ENCODE data around the gene PRDM15.
A peak's percentile ranks its signal among the peaks of the same experiment; 100 is the strongest.

PRDM15 gene

DNA sequence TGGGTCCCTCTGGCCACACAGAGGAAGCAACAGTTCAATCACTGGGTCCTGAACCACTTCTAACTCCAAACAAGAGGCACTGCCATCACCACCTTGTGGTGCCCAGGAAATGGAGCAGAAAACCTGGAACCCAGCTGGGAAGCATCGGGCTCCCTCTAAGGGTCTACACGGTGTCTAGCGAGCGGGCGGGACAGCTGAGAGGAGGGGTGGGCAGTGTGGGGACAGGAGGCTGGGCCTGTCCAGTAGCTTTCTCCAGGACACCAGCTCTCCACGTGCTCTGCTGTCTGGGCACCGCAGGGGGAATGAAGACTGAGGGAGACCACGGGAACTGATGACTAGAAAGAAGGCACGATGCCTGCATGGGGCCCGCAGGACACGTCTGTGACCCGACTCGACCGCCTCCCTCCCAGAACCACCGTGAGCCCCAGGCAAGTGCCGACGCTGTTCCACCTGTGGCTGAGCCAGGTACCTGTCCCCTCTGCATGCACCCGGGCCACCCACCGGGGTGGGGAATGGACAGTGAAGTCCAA is 5.4 kb upstream of the PRDM15 start:
- Mint-ChIP-seq H3K36me3 (ENCODE audit: low read depth) (peaks cover 4% of the 10 kb centered on the region), H3K9me3 (no peaks in the 10 kb centered on the region), H3K27me3 (ENCODE audit: low read depth) (peaks cover 8% of the 10 kb centered on the region), H3K27ac (no peak overlapping the region), H3K4me1 (ENCODE audit: low read depth) (peaks cover 6% of the 10 kb centered on the region), H3K4me3 (no peak overlapping the region)

DNA sequence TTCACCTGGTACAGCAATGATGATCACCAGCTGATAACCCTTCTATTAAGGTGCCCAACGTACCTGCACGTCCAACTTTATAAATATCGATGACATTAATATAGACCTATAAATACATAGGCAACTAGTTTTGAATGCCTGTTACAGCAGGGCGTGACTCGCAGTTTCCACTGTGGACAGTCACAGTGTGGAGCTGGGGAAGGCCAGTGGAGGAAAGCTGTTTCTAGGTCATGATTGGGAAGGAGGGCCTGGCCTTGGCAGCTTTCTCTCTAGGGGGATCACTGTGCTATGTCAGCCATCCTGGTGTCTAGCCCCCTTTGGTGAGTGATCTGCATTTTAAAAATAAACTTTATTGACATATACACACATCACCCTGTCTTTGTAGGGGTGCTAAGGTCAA is 4.4 kb upstream of the PRDM15 start:
- Mint-ChIP-seq H3K36me3 (ENCODE audit: low read depth) (peaks cover 4% of the 10 kb centered on the region), H3K27ac (no peak overlapping the region), H3K4me3 (no peak overlapping the region), H3K4me1 (ENCODE audit: low read depth) (peaks cover 6% of the 10 kb centered on the region), H3K9me3 (no peaks in the 10 kb centered on the region), H3K27me3 (ENCODE audit: low read depth) (peaks cover 8% of the 10 kb centered on the region)

DNA sequence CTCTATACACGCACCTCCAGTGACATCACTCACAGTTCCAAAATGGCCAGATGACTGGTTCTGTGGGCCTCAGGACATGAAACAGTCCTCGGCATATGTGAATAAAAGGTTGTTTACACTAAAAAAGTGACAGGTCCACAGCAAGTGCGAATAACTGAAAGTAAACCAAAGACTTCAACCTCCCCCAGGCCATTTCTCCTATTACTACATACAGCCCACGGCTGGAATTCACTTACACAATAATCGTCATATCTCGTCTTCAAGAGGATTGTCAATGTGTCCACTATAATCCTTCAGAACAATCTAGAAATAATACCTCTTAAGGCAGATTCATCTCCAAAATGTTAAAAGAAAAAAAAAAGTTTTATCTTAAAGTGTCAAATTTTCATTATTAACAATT is 1.9 kb upstream of the PRDM15 start:
- H3K36me3 Mint-ChIP-seq (ENCODE audit: low read depth): peaks cover 4% of the 10 kb centered on the region
- peaks cover 18% of the 10 kb centered on the region for H3K4me1 Mint-ChIP-seq (ENCODE audit: low read depth)
- H3K4me3 Mint-ChIP-seq: no peak overlapping the region
- H3K9me3 Mint-ChIP-seq: no peaks in the 10 kb centered on the region
- H3K27ac Mint-ChIP-seq: no peak overlapping the region
- H3K27me3 Mint-ChIP-seq (ENCODE audit: low read depth): peaks cover 8% of the 10 kb centered on the region

DNA sequence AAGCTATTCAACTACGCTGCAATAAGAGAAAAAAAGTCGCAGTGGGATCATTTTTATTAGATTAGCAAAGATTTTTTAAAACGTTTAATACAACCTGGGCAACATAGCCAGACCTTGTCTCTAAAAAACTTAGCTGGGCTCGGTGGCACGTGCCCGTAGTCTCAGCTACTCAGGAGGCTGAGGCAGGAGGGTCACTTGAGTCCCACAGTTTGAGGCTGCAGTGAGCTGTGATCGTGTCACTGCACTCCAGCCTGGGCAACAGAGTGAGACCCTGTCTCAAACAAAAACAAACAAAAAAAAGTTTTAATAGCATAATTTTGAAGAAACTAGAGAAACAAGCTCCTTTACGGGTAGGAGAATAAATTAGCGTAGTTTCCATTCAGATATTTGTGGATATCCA is 1.0 kb upstream of the PRDM15 start:
- Mint-ChIP-seq H3K36me3 (ENCODE audit: low read depth) (peaks cover 4% of the 10 kb centered on the region), H3K27ac (no peak overlapping the region), H3K4me1 (ENCODE audit: low read depth) (peaks cover 18% of the 10 kb centered on the region), H3K4me3 (peak overlapping the region; percentile 90), H3K27me3 (ENCODE audit: low read depth) (peaks cover under 1% of the 10 kb centered on the region), H3K9me3 (no peaks in the 10 kb centered on the region)

DNA sequence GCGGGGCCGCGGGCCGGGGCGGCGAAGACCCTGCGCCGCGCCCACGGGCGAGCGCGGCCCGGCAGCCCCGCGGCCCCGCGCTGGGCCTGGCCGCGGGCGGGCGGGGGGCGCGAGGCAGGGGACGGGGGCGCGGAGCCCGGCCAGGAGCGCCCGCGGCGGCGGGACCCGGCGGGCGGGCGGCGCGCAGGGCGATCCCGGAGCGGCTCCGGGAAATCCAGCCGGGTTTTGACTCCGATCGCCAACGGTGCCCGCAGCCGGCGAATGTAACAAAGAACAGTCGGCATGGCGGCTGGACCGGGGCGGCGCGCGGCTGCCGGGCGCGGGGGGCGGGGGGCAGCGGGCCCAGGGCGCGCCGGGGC is 334 bp downstream of the PRDM15 start:
- Mint-ChIP-seq H3K9me3 (no peaks in the 10 kb centered on the region), H3K27me3 (ENCODE audit: low read depth) (no peaks in the 10 kb centered on the region), H3K4me1 (ENCODE audit: low read depth) (peaks cover 18% of the 10 kb centered on the region), H3K27ac (no peak overlapping the region), H3K36me3 (ENCODE audit: low read depth) (peaks cover 4% of the 10 kb centered on the region), H3K4me3 (no peak overlapping the region)

DNA sequence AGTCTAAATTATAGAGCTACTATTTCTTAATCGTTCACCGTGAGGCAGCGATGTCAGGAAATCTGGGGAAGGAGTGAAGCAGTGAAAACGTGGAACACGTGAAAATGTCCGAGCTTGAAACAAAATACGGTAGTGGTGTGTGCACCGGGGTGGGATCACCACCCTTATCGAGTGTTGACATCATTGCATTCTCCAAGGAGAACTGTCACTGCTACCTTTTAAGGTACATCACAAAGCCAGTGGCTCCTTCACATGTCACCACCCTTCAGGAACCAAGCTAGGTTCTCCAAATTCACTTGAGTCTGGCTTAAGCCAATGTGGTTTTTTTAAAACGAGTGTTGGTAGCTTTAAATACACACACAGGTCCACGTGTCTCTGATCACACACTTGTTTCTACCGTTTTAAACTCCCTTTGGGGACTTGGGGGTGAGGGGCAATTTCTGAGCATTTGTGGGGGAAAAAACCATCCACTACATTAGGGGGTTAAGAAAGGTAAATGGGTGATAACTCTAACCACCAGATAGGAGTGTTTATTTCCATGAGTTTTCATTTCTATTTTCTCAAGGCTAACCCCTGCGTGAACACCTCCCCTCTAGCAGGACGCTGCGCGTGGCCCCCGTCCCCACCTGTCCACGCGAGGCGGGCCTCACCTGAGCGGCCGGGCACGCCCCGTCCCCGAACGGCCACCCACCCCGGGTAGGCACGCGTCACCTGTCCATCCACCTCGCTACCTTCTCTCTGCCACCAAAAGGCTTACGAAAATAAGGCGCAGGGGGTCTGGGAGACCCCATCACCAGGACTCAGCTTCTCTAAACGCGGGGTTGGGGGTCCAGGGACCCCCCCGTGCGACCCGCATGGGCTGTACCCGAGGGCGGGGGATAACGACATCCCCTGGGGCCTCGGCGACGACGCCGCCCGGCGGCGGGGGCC is 978 bp downstream of the PRDM15 start:
- Mint-ChIP-seq H3K36me3 (ENCODE audit: low read depth) (peaks cover 4% of the 10 kb centered on the region), H3K27ac (peak overlapping the region; percentile 79), H3K9me3 (no peaks in the 10 kb centered on the region), H3K4me3 (peak overlapping the region; percentile 86), H3K27me3 (ENCODE audit: low read depth) (no peaks in the 10 kb centered on the region), H3K4me1 (ENCODE audit: low read depth) (peaks cover 18% of the 10 kb centered on the region)

DNA sequence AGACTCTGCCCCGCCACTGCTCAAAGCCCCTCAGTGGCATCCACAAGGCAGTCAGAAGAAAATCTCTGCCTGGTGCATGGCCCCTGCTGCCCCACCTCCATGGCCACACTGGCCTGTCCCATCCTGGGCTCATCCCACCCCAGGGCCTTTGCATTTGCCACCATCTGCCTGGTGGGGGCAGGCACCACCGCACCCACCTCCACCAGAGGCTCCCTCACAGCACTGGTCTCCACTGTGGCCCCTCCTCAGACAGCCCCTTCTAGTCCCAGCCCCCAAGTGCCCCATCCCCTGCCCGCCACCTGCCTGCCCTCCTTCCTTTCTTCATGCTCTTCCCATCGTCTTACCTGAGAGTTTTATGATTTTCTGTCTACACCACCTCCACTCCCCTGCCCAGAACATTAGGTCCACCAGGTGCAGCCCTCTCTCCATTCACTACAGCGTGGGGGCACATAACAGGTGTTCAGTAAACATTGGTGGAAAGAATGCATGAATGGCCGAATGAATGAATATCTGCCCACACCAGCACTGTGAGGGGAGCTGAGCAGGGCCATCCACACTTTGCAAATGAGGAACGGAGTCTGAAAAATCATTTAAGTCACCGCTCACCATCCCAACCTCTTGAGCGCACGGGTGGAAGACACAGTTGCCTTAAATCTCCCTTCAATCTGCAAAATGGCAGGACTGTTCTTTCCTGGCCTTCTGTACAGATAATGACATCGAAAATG is 2.1 kb downstream of the PRDM15 start:
- no peaks in the 10 kb centered on the region for H3K9me3 Mint-ChIP-seq
- H3K27me3 Mint-ChIP-seq (ENCODE audit: low read depth): no peaks in the 10 kb centered on the region
- H3K4me1 Mint-ChIP-seq (ENCODE audit: low read depth): peaks cover 18% of the 10 kb centered on the region
- peaks cover 4% of the 10 kb centered on the region for H3K36me3 Mint-ChIP-seq (ENCODE audit: low read depth)
- peak overlapping the region; percentile 86 for H3K4me3 Mint-ChIP-seq
- no peak overlapping the region for H3K27ac Mint-ChIP-seq

DNA sequence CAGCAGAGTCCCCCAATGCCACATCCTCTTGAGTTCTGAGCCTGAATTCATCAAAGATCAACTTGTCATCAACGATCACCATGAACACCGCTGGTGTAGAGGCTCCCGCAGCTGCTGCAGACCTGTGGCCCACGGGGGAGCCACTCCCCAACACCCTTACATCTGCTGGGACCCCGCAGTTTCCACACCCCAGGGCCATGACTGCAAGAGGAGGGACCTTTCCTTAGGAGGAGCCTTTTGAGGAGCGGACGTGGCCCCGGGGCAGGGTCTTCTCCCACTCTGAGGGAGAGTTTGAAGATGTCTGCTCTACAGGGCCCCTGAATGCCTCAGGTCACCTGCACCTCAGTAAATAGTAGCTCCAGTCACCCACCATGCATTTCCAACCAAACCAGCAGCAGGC is 2.7 kb downstream of the PRDM15 start:
- H3K27ac Mint-ChIP-seq: no peak overlapping the region
- peaks cover 4% of the 10 kb centered on the region for H3K36me3 Mint-ChIP-seq (ENCODE audit: low read depth)
- H3K4me1 Mint-ChIP-seq (ENCODE audit: low read depth): peaks cover 18% of the 10 kb centered on the region
- no peak overlapping the region for H3K4me3 Mint-ChIP-seq
- H3K9me3 Mint-ChIP-seq: no peaks in the 10 kb centered on the region
- no peaks in the 10 kb centered on the region for H3K27me3 Mint-ChIP-seq (ENCODE audit: low read depth)

DNA sequence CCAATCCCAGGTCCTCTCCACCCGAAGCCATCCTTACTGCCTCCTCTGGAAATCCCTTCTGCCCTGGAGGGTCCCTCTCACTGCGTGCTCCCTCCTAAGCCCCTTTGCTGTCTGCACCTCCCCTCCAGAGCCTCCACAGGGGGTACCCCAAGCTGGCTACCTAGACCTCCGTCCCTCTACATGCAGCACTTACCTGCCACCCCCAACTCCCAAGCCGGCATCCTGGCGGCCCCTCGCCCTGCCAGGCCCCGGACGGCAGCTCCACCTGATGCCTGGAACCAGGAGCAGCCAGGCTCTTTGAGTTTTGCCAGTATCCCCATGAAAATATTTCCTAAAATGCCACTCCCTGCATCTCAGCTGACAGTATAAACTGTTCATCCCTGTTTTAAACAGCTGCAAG is 4.1 kb downstream of the PRDM15 start:
- Mint-ChIP-seq H3K27me3 (ENCODE audit: low read depth) (no peaks in the 10 kb centered on the region), H3K4me1 (ENCODE audit: low read depth) (peaks cover 18% of the 10 kb centered on the region), H3K9me3 (no peaks in the 10 kb centered on the region), H3K27ac (no peak overlapping the region), H3K4me3 (no peak overlapping the region), H3K36me3 (ENCODE audit: low read depth) (peaks cover 4% of the 10 kb centered on the region)

DNA sequence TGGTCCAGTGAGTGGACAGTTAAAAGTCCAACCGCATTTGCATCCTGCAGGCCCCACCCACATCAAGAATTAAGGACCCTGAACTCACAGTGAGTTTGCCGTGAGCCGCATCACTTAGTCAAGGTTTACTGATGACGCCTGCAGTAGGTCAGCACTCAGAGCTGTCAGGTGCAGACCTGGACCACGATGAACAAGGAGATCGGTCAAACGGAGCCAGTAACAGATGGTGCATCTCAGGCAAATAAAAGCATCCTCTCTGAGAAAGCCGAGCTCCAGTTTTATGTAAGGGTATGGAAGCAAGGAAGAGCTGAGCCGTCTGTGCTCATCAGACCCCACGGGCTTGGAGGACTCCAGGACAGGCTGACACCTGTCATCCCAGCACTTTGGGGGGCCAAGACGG is 4.5 kb downstream of the PRDM15 start:
- Mint-ChIP-seq H3K4me3 (no peak overlapping the region), H3K4me1 (ENCODE audit: low read depth) (peaks cover 15% of the 10 kb centered on the region)

DNA sequence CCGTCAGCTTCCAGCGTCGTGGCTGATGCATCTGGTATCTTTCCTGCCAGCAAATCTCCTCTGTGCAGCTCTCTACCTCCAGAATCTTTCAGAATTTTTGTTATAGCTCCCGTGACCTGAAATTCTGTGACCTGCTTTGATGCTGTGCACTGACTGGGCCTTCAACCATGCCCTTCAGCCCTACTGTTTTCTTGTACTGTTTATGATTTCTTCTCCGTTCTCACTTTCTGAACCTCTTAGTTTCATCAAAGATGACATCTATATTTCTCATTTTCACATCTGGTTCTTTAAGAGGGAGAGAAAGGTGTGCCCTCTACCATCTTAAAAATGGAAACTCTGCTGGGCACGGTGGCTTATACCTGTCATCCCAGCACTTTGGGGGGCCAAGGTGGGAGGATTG is 5.7 kb downstream of the PRDM15 start:
- no peaks in the 10 kb centered on the region for H3K9me3 Mint-ChIP-seq
- no peak overlapping the region for H3K27ac Mint-ChIP-seq
- peaks cover 15% of the 10 kb centered on the region for H3K4me1 Mint-ChIP-seq (ENCODE audit: low read depth)
- no peaks in the 10 kb centered on the region for H3K36me3 Mint-ChIP-seq (ENCODE audit: low read depth)
- no peak overlapping the region for H3K4me3 Mint-ChIP-seq
- no peaks in the 10 kb centered on the region for H3K27me3 Mint-ChIP-seq (ENCODE audit: low read depth)

More for the DNA sequence above, 4.5 kb downstream of the PRDM15 start:
- H3K27ac Mint-ChIP-seq: no peak overlapping the region
- H3K9me3 Mint-ChIP-seq: no peaks in the 10 kb centered on the region
- no peaks in the 10 kb centered on the region for H3K27me3 Mint-ChIP-seq (ENCODE audit: low read depth)
- no peaks in the 10 kb centered on the region for H3K36me3 Mint-ChIP-seq (ENCODE audit: low read depth)

DNA sequence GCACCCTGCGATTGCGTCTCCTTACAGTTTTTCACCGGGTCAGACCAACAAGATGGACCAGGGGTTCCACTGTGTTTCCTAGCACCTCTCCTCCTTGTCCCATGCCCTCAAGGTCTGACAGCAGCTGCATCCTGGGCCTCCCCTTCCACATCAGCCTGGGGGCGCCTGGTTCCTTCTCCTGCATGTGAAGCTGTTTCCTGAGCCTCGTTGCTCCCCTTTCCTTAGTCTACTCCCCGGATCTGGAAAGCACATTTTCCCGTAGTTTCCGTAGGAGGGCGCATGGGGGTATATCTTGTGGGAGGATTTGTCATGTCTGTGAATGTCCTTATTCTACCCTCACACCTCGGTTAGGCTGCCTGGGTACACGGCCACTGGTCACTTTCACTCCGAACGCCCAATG is 6.1 kb downstream of the PRDM15 start:
- no peaks in the 10 kb centered on the region for H3K9me3 Mint-ChIP-seq
- no peak overlapping the region for H3K4me3 Mint-ChIP-seq
- no peaks in the 10 kb centered on the region for H3K36me3 Mint-ChIP-seq (ENCODE audit: low read depth)
- H3K27ac Mint-ChIP-seq: no peak overlapping the region
- no peaks in the 10 kb centered on the region for H3K27me3 Mint-ChIP-seq (ENCODE audit: low read depth)
- peaks cover 12% of the 10 kb centered on the region for H3K4me1 Mint-ChIP-seq (ENCODE audit: low read depth)

DNA sequence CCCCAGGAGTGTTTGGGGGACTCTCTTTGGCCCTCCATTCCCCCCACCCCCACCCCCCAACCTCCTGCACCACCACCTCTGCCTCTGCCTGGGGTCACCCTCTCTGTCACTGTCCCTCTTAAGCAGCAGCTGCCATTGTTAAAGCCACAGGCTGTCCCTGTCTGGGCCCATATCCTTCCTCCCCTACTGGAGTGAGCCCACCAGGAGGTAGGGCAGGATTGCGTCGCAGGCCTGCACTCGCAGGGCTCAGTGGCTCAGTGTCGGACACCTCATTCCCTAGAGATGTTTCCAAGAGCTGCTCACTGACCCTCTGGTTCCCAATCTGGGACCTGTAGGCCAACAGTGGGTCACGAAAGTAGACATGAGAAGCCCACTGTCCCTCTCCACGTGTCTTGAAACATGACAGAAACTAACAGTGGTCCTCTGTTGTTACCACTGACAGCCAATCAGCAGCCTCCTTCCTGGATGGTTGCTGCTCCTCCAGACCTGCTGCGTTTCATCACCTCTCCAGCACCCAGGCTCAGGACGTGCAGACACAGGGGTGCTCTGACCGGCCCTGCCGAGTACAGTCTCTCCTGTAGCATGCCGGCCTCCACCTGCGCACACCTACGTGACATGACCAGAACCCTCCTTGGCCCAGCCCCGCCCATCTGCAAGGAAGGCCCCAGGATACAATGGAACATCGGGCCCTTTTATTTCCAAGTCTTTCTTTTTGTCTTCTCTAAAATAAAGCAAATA is 7.7 kb downstream of the PRDM15 start:
- Mint-ChIP-seq H3K27ac (no peak overlapping the region), H3K4me1 (ENCODE audit: low read depth) (peaks cover 3% of the 10 kb centered on the region), H3K4me3 (no peak overlapping the region), H3K36me3 (ENCODE audit: low read depth) (no peaks in the 10 kb centered on the region), H3K27me3 (ENCODE audit: low read depth) (no peaks in the 10 kb centered on the region), H3K9me3 (no peaks in the 10 kb centered on the region)

DNA sequence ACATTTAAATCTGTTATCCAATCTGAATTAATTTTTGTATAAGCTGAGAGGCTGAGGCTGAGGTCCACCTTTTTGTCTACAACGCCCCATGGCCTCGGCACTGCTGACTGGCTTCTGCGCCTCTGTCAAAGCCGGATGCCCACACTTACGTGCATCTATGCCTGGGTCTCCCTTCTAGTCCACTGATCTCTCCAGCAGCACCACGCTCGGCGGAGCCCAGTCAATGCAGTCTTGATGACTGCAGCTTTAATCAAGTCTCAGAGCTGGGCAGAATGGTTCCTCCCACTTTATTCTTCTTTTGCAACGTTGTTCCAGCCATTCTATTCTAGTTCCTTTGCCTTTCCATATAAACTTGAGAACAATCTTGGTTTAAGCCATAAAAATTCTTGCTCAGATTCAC is 9.4 kb downstream of the PRDM15 start:
- Mint-ChIP-seq H3K9me3 (no peaks in the 10 kb centered on the region), H3K36me3 (ENCODE audit: low read depth) (no peaks in the 10 kb centered on the region), H3K27me3 (ENCODE audit: low read depth) (no peaks in the 10 kb centered on the region), H3K4me3 (no peak overlapping the region), H3K27ac (no peak overlapping the region), H3K4me1 (ENCODE audit: low read depth) (peaks cover 4% of the 10 kb centered on the region)

Measured in T-helper 1 cell treated with Interleukin-12 subunit alpha and Interleukin-12 subunit beta and Interleukin-4 antibody, amounts not matched to agents 30 μg/mL and 1 μg/mL, for 36 hours (primary cell).